Measurements from ENCODE around the gene COL4A2.

Gene COL4A2

GRCh38 chr13:110557610-110558305 is 250.7 kb downstream of the COL4A2 start:
- DNase-seq (ENCODE audit: low spot score) = no peak

DNA sequence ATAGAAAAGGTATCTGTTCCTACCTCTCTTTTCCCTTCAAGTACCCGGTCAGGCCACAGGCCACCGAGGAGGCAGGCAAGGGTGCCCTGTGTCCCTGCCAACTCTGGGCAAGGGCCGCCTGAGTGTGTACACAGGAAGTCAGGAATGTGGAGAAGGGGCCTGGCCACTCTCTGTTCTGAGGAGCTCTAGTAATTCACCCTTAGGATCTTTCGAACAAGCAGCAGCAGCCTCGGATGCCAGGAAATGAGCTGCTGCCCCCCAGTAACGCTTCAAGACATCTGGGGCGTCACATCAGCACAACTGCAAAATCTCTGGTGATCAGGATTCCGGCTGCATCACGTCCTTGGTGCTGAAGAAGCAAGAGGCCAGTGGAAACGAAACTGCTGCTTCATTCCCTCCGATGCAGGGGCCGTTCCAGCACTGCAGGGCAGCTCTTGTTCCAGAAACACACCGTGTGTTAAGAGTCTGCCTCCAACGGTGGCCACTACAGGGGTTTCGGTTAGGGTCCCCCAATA is 252.4 kb downstream of the COL4A2 start:
- no peak for DNase-seq (ENCODE audit: low spot score)

- no peak for DNase-seq (ENCODE audit: low spot score)
These were observed 252.9 kb downstream of the COL4A2 start for GRCh38 chr13:110559986-110560385.

DNA sequence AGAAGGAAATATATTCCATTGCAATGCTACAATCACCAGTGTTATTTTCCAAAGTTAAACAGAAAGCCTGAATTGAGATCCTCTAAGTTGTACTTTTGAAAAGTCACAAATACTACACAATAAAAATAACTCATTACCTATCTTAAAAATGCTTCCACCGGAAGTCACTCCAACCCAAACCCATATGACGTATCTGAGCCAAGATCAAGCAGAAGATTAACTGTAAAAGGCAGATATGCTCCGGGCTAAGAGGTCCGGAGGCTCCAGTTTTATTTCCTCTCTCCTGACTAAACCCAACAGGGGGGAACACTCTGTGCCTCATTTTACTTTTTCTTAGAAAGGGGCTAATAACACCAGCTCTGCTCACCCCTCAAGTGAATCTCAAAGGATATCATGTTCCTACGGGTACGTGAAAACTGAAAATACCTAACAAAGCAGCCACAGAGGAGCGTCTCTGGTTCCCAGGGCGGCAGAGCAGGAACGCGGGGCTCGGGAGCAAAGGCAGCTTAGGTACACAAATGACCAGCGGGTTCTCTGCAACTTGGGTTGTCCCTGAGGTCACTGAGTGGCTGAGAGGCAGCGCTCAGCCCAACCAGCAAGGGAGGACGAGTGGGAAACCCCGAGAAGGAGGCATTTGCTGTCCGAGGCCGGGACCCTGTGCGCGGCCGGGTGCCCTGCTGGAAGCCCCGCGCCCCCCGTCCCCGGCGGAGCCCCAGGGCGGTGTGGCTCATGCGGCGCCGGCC is 253.7 kb downstream of the COL4A2 start:
- DNase-seq (ENCODE audit: low spot score) = no peak

DNA sequence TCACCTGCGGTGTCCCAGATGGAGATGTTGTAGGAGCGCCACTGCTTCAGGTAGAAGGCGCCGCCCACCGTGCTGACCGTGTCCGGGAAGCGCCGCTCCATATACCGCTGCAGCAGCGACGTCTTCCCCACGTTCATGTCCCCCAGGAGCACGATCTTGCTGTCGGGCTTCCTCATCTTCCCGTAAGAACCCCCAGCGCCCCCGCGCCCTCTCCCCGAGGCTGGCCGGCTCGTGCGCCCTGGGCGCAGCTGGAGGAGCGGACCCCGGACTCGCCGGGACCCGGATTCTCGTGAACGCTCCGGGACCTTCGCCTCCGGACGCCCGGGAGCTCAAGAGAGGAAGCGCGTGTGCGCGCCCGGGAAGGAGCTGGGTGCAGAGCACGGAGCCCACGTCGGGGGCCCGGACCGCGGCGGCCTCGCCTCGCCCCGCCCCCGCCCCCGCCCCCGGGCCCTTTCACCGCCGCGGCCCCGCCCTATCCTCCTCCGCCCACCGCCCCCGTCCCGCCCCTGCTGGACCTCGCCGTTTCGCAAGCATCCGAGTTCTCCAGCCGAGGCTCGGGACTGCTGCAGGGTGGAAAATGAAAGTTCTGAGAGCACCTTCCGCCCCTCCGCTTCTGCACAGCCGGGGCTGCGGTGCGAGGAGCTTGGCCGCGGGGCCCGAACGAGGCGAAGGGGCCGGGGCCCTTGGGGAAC is 254.4 kb downstream of the COL4A2 start, which contains the start of gene RAB20:
Gene RAB20, minus strand, starts transcription at position 379 of the 692 bp plus-strand sequence. Its CDS starts 203 bp downstream, at position 176.
- DNase-seq (ENCODE audit: low spot score) = no peak

DNA sequence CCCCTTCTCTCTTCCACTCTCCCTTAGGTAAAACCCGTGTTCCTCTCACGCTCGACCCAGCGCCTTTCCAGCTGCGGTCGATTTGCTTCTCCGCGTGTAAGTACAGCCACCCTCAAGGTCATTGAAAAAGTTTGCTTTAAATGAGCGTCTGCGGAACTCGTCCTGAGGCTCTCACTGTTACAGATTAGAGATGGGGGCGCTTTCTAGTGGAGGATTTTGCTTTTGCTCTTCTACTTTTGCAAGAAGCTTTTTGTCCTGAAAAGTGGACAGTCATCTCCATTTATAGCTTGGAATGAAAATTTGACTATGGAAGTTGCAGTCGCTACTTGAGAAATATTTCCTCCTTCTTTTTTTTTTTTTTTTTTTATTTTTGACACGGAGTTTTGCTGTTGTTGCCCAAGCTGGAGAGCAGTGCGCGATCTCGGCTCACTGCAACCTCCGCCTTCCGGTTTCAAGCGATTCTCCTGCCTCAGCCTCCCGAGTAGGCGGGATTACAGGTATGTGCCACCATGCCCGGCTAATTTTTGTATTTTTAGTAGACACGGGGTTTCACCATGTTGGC is 255.0 kb downstream of the COL4A2 start:
- no peak for DNase-seq (ENCODE audit: low spot score)

All from hematopoietic multipotent progenitor cell treated with erythropoietin and hydrocortisone succinate and interleukin-3 and kit ligand, for 15 days (in vitro differentiated cells).